A673 (cell line): Measurements from ENCODE around the gene CACNA1A. TPM values are rescaled to one million over a fixed set of nuclear protein-coding genes. Genes with fewer than 3 reads are reported as not detected.

Source experiments
- BruUV-seq: library from RNA; stranded (reverse); fragments of 400-500 nt; replicated peaks from 2 replicates; lab custom pipeline; 2021; lab: Mats Ljungman, UMichigan
- CTCF ChIA-PET: fragments of 300-600 bp; sonication (Branson Sonifier 250); formaldehyde crosslinking; loops from one replicate; lab custom pipeline; 2022; ENCODE audit warnings: antibody characterized with exemption; lab: Charles Lee
- POLR2A ChIA-PET: fragments of 300-600 bp; sonication (Branson Sonifier 250); formaldehyde crosslinking; loops from one replicate; lab custom pipeline; 2022; ENCODE audit warnings: antibody characterized with exemption; ENCODE audit not compliant: low non-redundant PET; lab: Charles Lee
- DNase-seq: peaks from one replicate; pipeline ENCODE4 v3.0.0-alpha.2; 2015; ENCODE audit warnings: low spot score
- H3K27ac ChIP-seq: fragments of 200-600 bp; sonication (generic); 2 replicates; pipeline ENCODE4 v1.5.1; 2016; ENCODE audit warnings: mixed run types, low read depth, mild to moderate bottlenecking, mixed read lengths, antibody characterized with exemption, low read length; ENCODE audit not compliant: poor library complexity, severe bottlenecking
- H3K27me3 ChIP-seq: fragments of 200-600 bp; sonication (generic); replicated peaks from 2 replicates; pipeline ENCODE4 v1.6.1; 2017; ENCODE audit warnings: mixed run types, low read depth, mild to moderate bottlenecking, mixed read lengths, antibody characterized with exemption, low read length; ENCODE audit not compliant: insufficient read depth, poor library complexity
- H3K36me3 ChIP-seq: fragments of 200-600 bp; sonication (generic); 2 replicates; pipeline ENCODE4 v1.6.1; 2016; ENCODE audit warnings: mixed run types, mild to moderate bottlenecking, mixed read lengths, antibody characterized with exemption, low read length; ENCODE audit not compliant: insufficient read depth, poor library complexity, severe bottlenecking
- H3K4me1 ChIP-seq: fragments of 200-600 bp; sonication (generic); 2 replicates; pipeline ENCODE4 v1.6.1; 2017; ENCODE audit warnings: mixed run types, mild to moderate bottlenecking, mixed read lengths, antibody characterized with exemption, low read length; ENCODE audit not compliant: insufficient read depth, poor library complexity, severe bottlenecking
- H3K4me3 ChIP-seq: fragments of 200-600 bp; sonication (generic); 2 replicates; pipeline ENCODE4 v1.5.1; 2016; ENCODE audit warnings: low read depth, mixed run types, mild to moderate bottlenecking, mixed read lengths, low read length; ENCODE audit not compliant: poor library complexity, severe bottlenecking
- H3K9me3 ChIP-seq: fragments of 200-600 bp; sonication (generic); 2 replicates; pipeline ENCODE4 v1.6.1; 2016; ENCODE audit warnings: mixed run types, low read depth, mild to moderate bottlenecking, mixed read lengths, antibody characterized with exemption, low read length; ENCODE audit not compliant: poor library complexity, severe bottlenecking
- CTCF ChIP-seq: fragments of 300-800, 200-600 bp; sonication (generic); conservative IDR thresholded peaks from 2 replicates; pipeline ENCODE4 v1.5.1; 2017; ENCODE audit warnings: low read depth, mild to moderate bottlenecking, antibody characterized with exemption, low read length, moderate library complexity, mixed read lengths
- EZH2 ChIP-seq: fragments of 200-600 bp; sonication (generic); IDR thresholded peaks from 2 replicates; pipeline ENCODE4 v1.6.1; 2017; ENCODE audit warnings: borderline replicate concordance, low read depth, mild to moderate bottlenecking, mixed read lengths, antibody characterized with exemption, low read length; ENCODE audit not compliant: poor library complexity, severe bottlenecking
- intact Hi-C: fragments of 100-400 bp; cut with micrococcal nuclease; formaldehyde crosslinking; loops from one replicate; pipeline ENCODE4 v1.10.0; 2022; ENCODE audit not compliant: unreplicated experiment
- total RNA-seq: library from RNA; stranded (reverse); gene quantifications from 2 replicates; pipeline ENCODE4 v1.2.3, GENCODE V29; 2021

CACNA1A gene
- total RNA-seq, 1 experiment from 2014 or later = 3.2 TPM

- intact Hi-C loops = loop anchor here (2.0 kb wide), 1 partner anchor 20 kb away; no protein-coding TSS in a partner anchor
- ChIA-PET CTCF (no interaction called here), POLR2A (no interaction called here)
- BruUV-seq = no TSS peak
- Histone ChIP-seq H3K27me3 (peaks cover 15% of the 10 kb centered on the region), H3K9me3 (no peaks in the 10 kb centered on the region), H3K4me3 (no peak overlapping the region), H3K4me1 (no peaks in the 10 kb centered on the region), H3K27ac (no peak overlapping the region), H3K36me3 (no peaks in the 10 kb centered on the region)
- peak; percentile 64 for DNase-seq
- no peak for TF ChIP-seq EZH2
- TF ChIP-seq CTCF = no peak
Observed at GRCh38 chr19:13463296-13463695, 43.0 kb downstream of the CACNA1A start.

GRCh38 chr19:13461536-13461935 is 44.7 kb downstream of the CACNA1A start:
- POLR2A ChIA-PET = no interaction called here
- H3K36me3 ChIP-seq = no peaks in the 10 kb centered on the region
- H3K27me3 ChIP-seq = peaks cover 15% of the 10 kb centered on the region
- intact Hi-C loops = no loop called here
- BruUV-seq = no TSS peak
- no peak for DNase-seq
- H3K4me1 ChIP-seq = no peaks in the 10 kb centered on the region
- no peaks in the 10 kb centered on the region for H3K9me3 ChIP-seq
- CTCF ChIA-PET = no interaction called here
- no peak overlapping the region for H3K4me3 ChIP-seq
- TF ChIP-seq EZH2 = no peak
- TF ChIP-seq CTCF = no peak
- no peak overlapping the region for H3K27ac ChIP-seq

- ChIA-PET CTCF (no interaction called here), POLR2A (interaction anchor here (0.6 kb wide), 1 partner anchor 13 kb away, joined by 6 read pairs; no protein-coding TSS in a partner anchor)
- no peak overlapping the region for H3K27ac ChIP-seq
- no peaks in the 10 kb centered on the region for H3K9me3 ChIP-seq
- H3K27me3 ChIP-seq = peaks cover 15% of the 10 kb centered on the region
- no peaks in the 10 kb centered on the region for H3K36me3 ChIP-seq
- no peak for TF ChIP-seq EZH2
- no peak for TF ChIP-seq CTCF
- no peak overlapping the region for H3K4me3 ChIP-seq
- intact Hi-C loops = no loop called here
- no TSS peak for BruUV-seq
- no peak for DNase-seq
- no peaks in the 10 kb centered on the region for H3K4me1 ChIP-seq
Observed at GRCh38 chr19:13460045-13460444, 46.2 kb downstream of the CACNA1A start.
